NCI-H524 (cell line): Measurements from ENCODE around the gene BSCL2.
"Not testable (repeated sequence)": the region's sequence is repeated elsewhere in the genome, so short reads cannot be mapped to it uniquely, and the experiment has no call there.

Source experiments
- DNase-seq, 2 experiments: peaks; one replicate each; lab custom pipeline; 2025; lab: John Stamatoyannopoulos, UW

The BSCL2 gene

DNA sequence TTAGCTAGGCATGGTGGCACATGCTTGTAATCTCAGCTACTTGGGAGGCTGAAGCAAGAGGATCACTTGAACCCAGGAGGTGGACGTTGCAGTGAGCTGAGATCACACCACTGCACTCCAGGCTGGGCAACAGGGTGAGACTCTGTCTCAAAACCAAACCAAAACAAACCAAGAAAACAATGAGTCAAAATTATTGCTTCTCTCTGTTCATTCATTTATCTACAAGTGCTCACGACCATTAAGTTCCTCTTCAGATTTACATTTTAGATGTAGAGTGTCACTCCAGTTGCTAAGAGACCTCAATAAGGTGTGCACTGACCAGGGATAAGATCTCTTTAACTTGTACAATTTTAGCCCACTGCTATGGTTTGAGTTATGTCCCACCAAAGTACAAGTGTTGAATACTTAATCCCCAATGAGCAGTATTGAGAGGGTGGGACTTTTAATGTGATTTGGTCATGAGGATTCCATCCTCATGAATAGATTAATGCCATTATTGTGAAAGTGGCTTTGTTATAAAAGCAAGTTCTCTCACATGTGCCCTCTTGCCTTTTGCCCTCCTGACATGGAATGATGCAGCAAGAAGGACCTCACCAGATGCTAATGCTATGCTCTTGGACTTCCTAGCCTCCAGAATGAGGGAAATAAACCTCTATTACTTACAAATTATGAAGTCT lies 12.2 kb upstream of the BSCL2 start:
- no peak for DNase-seq

DNA sequence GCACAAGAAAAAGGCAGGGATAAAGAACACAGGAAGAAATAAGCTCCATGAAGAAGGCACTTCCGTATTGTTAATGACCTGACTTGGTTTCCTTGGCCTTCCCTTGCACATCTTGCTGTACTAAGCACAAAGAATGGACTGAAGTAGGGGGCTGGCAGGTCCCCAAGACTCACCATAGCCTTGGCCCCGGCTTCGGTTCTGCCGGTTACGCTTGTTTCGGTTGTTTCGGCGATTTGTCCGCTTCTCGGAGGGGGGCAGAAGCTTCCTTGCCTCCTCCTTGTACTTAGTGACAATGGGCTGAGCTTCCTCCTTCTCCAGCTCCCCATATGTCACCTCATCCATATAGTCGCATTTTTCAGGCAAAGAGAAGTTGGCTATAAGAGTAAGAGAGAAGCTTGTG lies 9.6 kb upstream of the BSCL2 start:
- DNase-seq, result no peak

DNA sequence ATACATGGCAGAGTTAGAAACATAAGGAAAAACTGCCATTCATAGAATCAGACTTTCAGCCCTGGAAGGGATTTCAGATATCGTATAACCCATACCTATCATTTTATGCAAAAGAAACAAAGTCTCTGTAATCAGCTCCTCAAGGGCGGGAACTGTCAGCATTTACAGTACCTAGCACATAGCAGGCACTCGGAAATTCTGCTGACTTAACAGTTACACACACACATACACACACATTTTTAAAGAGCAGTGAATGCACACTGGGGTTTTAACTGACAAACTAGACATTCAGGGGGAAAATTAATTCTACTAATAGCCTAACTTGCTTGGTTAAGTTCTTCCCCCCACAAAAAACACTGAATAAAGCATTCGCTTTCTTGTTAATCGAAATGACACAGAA lies 9.0 kb upstream of the BSCL2 start:
- no peak for DNase-seq

DNA sequence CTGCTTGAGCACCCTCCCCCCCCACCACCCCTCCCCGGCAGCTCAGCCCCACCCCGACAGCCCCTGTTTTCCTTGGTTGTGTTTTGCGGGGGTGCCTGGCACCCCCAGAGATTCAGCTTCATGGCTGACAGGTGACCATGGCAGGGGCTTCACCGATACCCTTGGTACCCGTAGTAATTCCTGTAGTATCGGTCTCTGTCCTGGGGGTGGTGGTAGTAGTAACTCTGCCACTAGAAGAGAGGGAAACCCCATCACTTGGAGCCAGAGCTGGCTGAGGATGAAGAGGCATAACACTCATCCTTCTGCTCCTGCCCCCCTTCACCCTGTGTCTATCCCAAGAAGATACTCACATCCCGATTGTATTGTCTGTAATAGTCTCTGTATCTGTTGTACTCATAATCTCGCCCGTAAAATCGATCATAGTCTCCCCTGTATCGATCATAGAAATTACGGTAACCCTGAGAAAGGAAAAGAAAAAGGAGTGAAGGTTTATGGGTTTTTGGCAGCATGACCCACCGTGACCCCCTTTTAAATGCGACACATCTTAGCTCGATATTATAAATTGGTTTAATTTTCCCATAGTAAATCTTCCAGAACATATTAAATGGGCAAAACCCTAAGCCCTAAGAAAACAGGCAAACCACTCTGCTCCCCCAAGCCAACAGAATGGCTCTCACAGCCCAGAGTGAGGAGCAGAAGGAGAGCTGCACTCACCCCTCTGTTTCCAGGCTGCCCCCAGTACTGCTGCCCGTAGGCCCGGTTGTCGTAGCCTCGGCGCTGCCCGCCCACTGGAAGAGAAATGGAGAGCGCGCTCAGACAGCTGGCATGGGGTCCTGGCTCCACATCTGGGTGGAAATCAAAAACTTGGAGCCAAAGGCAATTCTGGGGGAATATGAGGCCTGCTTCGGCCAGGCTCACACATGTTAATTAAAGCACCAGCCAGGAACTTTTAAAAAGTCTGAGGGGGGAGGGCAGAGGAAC lies 8.2 kb upstream of the BSCL2 start:
- no peak for DNase-seq

DNA sequence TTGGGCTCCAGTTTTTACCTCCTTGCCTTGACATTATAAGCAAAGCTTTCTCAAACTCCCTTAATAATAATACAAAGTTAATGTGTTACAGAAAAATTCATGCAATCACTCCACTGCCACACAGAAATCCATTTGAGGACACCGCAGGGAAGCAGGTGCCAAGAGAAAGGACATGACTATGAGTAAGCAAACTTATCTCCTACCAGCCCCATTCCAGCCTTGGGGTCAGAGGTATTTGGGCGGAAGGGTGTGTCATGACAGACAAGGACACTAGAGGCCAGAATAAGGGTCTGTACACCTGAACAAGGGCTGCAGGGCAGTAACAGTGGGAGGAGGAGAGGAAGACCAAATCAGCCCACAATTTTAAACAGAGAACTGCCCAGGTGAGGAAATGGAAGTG lies 6.1 kb upstream of the BSCL2 start:
- DNase-seq, result no peak

DNA sequence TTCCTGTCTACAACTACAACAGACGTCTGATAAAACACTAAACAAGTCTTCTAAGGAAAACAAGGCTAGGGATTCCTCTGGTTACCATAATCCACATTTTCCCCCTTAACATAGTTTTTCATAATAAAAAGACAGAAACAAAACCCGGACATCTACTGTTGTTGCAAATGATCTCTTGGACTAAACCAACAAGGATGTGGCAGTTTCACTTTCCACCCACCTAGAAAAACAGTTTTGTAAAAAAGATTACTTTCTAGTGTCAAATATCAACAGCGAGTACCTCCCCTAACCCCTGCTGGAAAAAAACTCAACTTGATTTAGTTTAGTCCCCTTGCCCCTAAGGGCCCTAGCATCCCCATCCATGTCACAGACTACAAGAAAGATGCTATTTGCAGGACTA lies 5.6 kb upstream of the BSCL2 start:
- DNase-seq, result no peak

DNA sequence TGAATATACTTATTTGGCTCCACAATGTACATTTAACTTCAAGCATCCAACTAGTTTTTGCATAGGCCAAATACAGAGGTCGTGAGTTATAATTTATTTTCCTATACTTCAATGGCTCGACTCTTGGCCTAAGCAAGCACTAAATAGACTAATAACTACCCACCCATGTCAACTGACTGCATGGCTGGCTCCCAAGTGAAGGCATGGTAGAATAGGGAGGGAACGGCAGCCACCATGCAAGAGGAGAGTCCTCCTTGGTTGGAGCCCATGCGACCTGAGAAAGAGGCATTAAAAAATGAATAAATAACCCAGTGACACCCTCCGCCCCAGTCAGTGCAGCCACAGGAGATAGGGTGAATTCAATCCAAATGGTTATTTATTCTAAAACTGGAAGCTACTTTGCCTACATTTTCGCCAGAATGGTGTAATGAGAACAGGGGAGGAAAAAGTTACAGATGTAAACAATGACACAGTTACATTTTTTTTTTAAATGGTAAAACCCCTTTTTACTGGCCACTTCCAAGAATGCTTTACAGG lies 5.1 kb upstream of the BSCL2 start:
- no peak for DNase-seq

DNA sequence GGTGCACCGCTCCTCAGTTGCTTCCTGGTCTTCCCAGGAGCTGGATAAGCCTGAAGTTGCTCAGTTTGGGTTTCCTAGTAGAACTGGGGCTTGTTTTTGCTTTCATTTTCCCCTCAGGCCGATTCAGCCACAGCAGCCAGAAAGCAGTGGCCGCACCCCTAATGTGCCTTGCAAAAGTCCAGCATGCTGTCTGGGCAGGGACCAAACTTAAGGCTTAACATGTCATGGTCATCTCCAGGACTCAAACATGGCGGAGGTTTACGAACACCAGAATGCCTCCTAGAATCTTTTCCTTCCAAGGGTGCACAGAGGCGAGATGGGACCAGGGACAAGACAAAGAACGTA lies 2.7 kb upstream of the BSCL2 start:
- DNase-seq, result peak in 1 of 2 experiments; percentile 13

DNA sequence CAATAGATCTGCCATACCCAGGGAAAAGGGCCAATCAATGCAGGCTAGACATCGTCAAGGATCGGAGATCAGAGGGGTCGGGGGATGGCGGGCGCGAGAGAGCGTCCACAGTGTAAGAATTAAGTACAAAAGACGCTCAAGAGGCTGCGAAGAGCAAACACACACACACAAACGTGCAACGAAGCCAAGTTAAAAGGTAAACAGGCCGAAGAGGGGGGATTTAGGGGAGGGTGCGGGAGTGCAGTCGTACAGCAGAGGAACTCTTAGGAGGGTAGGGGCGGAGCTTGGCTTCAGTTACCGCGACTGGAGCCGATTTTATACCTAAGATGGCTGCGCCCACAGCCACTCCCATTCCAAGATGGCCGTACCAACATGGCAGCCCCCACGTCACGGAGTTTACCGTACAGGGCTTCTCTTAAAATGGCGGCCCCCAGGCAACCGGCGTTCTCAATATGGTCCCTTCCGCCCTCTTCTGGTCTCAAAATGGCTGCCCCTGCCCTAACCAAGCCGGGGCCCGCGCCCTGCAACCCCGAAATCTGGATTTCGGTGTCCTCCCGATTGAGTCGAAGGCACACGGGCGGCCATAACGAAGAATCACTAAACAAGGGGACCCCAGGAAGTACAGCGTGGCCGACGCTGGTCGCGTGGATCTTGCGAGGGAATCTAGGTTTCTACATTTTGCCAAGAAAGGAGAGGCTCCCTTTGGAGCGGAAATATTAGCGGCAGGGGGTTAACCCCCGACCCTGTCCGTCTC lies 2.2 kb upstream of the BSCL2 start:
- DNase-seq, result peak; percentile 93 to 97

DNA sequence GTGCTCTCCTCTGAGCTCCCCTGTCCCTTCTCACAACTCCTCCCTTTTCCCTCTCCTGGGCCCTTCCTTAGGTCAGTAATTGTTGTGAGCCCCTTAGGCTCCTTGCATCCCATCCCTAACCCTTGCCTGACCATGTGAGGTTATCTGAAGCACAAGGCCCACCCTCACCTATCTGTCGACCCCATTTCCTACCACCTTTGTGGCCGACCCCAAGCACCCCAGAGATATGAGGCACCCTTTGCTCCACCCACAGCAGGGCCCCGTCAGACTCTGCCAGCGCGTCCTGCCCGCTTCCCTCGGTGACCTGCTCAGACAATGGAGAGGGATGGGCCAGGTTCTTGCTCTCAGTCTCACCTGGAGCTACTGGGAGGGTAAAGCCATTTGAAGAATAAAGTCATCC lies 1.6 kb upstream of the BSCL2 start:
- no peak for DNase-seq

DNA sequence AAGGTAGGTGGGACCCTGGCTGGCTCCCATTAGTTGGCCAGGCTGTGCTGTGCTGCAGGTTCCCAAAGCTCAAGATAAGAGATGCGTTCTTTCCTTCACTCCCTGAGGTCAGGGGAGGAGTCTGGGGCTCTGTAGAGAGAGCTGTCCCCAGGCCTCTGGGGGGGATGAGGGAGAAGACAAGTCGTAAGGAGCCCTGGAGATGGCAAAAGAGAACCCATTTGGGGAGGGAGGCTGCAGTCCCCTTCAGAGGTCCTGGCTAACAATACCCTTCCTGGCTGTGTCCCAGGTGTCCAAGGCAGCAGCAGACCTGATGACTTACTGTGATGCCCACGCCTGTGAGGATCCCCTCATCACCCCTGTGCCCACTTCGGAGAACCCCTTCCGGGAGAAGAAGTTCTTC lies 1.2 kb upstream of the BSCL2 start:
- DNase-seq, result no peak

DNA sequence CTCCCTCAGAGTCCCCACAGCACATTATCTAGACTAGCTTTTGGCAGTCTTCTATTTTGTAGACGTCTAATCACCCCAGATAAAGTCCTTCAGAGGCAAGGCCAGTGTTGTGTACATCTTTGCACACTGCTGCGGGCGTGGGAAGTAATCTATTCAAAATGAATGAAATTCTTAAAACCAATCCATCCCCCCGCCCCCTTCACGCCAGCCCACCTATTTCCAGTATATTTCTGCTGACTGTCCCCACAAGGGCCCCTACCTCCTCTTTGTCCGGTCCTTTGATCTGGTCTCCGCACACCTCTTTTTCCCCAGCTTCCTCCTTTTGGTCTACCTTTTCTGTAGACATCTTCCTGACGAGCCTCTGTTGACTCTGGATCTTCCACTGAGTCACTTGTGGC lies 375 bp downstream of the BSCL2 start:
- no peak for DNase-seq

DNA sequence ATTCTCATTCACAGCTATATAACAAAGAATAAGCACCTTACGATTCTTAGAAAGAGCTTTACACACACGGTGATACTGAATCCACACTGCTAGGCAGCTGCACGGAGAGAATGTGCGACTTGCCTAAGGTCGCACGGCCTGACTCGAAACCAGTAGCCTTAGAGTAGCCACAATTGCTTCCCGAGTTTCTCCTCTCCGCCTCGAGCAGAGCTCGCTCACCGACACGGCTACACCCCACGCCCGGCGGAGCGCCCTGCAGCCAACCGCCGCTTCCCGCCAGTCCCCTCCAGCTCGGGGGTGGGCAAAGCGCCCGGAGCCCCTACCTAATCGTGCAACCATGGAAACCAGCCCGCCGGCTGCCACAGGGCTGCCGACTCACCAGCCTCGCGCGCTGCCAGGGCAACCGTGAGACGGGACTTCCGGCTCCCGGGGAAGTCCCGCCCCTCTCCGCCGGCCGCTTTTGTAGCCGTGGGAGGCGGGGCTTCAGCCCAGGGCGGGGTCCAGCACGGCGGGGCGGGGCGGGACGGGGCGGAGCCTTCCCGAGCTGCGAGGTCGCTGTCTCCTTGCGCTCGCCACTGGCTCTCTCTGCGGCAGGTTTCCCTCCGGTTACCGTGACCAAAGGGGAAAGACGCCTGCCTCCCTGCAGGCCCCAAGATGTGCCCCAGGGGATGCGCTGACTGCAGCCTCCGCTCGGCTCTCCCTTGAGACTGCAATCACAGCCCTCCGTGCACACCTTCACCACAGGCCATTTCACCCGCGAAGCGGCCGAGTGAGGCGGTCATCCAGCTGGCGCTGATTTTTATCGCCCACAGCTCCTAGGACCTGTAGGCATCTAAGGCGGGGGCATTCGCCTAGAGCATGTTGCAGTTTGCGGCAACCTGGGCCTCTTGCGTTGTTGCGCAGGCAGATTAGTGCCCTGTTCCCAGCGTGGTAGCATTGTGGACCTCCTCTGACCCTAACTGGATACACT lies 1.1 kb downstream of the BSCL2 start:
- DNase-seq, result peak; percentile 89 to 95

DNA sequence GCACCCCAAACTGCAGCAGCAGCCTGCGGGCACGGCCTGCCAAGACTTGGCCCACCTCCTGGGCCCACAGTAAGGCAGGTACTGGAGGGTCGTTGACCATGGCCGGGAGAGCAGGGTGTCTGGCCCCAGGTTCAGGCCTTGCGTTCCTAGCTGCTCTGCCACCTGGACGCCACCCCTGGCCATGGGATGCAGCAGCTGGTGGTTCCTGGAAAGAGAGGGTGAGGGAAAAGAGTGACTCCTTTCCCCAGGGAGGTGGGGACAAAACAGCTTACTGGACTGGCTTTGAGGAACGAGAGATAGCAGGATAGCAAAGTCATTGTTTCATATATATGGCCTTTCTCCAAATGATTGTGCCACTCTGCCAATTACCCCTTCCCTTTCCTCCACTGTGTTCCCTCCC lies 1.8 kb downstream of the BSCL2 start:
- DNase-seq, result peak in 1 of 2 experiments; percentile 42

DNA sequence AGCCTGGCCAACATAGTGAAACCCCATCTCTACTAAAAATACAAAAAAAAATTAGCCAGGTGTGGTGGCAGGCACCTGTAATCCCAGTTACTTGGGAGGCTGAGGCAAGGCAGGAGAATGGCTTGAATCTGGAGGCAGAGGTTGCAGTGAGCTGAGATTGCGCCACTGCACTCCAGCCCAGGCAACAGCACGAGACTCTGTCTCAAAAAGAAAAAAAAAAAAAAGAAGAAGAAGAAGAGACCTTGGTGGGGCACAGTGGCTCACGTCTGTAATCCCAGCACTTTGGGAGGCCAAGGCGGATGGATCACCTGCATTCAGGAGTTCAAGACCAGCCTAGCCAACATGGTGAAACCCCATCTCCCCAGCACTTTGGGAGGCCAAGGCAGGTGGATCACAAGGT lies 3.3 kb downstream of the BSCL2 start:
- DNase-seq, result not testable (repeated sequence)

DNA sequence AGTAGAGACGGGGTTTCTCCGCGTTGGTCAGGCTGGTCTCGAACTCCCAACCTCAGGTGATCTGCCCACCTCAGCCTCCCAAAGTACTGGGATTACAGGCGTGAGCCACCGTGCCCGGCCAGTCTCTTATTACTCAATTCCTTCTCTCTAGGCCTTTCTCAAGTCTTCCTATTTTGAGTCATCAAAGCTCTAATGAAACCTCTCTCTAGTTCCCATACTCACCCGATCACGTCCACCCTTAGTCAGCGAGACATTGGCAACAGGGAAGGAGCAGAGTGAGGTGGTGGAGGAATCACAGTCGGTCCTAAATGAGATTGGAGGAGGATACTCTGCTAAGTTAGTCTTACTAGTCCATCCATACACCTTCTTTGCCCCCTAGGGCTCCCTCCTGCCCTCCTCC lies 5.0 kb downstream of the BSCL2 start:
- DNase-seq, result no peak

DNA sequence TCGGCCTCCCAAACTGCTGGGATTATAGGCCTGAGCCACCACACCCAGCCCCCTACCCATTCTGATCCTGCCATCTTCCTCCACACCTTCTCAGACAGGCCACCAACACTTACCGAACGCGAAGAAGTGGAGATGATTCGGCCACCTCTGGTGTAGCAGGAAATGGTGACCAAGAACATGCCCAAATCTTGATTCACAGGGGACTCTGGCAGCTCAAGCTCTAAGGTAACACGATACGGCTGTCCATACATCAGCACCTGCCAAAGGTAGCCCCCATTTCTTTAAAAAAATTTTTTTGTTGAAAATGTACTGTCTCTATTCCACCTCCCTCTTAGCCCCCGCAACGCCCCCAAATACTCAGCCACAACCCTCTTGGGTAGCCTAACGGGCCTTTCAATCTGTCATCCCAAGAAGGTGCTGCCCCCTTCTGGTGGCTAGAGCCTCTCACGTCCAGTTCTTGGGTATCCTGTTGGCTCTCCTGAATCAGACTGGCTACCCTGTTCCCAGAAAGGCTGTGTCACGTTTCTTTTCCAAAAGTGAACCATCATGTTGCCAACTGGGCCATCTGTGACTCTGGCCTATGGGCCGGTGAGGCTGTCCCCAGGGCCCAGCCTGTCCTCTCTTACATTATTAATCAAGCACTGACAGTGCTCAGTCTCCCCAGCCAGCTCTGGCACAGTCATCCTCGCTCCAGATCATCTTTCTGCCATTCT lies 12.6 kb downstream of the BSCL2 start:
- peak; percentile 55 to 67 for DNase-seq

DNA sequence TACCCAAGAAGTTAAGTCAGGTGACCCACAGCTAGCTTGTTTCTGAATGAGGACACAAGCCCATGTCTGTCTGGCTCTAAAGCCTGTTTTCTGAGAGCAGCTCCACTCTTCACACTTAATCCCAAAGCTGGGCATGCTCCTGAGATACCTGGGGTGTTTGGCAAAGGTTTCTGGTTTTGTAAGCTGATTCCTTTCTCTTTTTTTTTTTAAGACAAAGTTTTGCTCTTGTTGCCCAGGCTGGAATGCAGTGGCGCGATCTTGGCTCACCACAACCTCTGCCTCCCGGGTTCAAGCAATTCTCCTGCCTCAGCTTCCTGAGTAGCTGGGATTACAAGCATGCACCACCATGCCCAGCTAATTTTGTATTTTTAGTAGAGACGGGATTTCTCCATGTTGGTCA lies 13.6 kb downstream of the BSCL2 start:
- DNase-seq, result not testable (repeated sequence)

DNA sequence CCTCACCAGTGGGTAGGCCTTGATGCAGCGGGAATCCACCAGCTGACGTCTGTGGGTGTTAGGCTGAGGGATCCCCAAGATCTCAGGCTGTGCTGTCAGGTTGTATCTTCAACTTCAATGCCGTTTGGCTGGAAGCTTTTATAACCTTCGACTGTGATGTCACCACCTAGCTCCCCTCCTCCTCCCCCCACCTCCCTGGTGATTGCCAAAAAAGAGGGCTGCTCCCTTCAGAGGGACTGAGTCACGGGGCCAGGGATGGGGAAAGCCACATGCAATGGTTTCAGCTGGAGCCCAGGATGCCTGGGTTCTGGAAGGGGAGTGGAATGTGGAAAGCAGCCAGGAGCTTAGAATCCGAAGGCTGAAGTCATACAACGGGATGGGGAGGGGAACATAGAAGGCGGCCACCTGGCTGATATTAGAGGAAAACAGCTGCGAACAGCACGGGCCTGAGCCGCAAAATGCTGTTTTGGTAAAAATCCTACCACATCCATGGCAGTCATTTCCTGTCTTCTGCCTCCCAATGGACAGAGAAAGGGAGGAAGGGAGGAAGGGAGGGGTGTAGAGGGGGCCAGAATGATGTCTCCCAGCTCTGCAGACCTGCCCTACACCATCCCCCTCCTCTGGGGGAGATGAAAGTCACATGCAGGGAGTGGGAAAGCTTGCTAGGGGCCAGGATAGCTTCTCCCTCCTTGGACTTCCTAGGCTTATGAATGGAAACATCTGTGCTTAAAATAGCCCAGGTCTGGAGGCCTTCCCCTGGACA lies 17.6 kb downstream of the BSCL2 start, which contains the start of gene LRRN4CL:
LRRN4CL (minus strand) TSS at position 110 of the 763 bp plus-strand sequence. CDS start 1,022 bp downstream, outside the sequence.
- DNase-seq, result no peak

DNA sequence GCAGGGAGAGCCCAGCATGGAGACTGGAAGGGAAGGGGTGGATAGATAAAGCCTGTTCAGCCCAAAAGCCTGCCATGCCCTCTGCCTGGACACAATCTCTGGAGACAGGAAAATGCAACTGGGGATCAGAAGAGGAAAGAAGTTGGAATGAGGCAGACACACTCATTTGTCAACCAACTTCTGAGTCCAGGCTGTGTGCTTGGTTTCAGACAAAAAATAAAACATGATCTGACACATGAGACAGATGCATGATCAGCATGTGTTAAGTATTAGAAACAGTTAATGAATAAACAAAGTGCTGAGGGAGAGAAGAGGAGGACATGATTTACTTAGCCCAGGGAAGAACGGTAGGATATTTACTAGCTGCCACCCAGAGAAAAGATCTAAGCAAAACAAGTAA lies 18.7 kb downstream of the BSCL2 start:
- DNase-seq, result no peak
